Measurements from ENCODE around the gene COMMD1. TPM values are rescaled to one million over a fixed set of nuclear protein-coding genes. Genes with fewer than 3 reads are reported as not detected.
"Not testable (repeated sequence)": the region's sequence is repeated elsewhere in the genome, so short reads cannot be mapped to it uniquely, and the experiment has no call there.

The COMMD1 gene
- 10 to 100 TPM; 23.6 to 48.6 (median 32.5) TPM for total RNA-seq

DNA sequence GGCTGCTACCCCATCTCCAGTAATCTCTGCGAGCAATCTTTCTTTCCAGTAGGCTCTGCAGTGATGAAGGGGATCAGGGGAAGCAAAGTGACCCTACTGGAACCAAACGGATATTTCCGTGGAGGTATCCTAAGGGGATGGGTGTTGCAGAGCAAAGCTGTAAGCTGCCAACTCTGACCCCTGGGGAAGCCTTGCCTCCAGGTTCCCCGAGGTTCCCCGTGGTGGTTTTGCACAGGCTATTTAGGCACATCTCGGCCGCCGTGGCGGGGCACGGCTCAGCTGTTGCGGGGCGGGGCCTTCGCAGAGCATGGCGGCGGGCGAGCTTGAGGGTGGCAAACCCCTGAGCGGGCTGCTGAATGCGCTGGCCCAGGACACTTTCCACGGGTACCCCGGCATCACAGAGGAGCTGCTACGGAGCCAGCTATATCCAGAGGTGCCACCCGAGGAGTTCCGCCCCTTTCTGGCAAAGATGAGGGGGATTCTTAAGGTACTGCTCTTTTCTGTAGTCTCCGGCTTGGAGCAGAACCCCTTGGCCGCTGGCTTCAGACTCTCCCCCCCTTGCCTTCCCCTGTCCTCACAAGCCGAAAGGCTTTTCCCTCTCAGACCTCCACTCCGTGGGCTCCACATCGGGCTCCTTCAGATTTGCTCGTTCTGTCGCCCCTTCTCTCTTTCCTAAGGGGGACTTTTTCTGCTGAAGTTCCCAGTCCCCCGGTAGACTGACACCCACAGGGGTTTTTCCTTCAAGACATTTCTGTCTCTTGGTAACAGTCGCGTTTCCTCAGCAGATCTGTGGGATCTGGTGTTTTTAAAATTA is at the start of gene COMMD1:
Gene COMMD1, plus strand, starts transcription at position 303 of the 814 bp plus-strand sequence. Its CDS starts 5 bp downstream, at position 308.
- ATAC-seq (replicated peaks in 6 of 8), result peak; percentile 98 to 99 (median 99)
- Histone ChIP-seq H3K27ac (peak within 1 kb of the TSS; percentile 34 to 48), H3K4me3 (peak within 1 kb of the TSS; percentile 86 to 97 (median 88)), H3K4me1 (replicated peaks in 1 of 2) (peaks cover 0 to 3% of the 10 kb centered on the region in 2 donors)
- in situ Hi-C loops (cut with MboI; ENCODE audit: low pct_unique_long_range_greater_than_20kb in 2 of 9, low sequenced_read_pairs in 9 of 9, unreplicated experiment in 9 of 9), result loop anchor here in 4 of 9 experiments (25.0 kb wide), 1 partner anchor 507 kb away; no protein-coding TSS in a partner anchor
- 0 to 33% (median 1%) methylated on average over 1 to 11 of the region's 33 CpGs; no CpG with 5 or more reads in 2 of the 10 experiments for WGBS, 10 experiments

DNA sequence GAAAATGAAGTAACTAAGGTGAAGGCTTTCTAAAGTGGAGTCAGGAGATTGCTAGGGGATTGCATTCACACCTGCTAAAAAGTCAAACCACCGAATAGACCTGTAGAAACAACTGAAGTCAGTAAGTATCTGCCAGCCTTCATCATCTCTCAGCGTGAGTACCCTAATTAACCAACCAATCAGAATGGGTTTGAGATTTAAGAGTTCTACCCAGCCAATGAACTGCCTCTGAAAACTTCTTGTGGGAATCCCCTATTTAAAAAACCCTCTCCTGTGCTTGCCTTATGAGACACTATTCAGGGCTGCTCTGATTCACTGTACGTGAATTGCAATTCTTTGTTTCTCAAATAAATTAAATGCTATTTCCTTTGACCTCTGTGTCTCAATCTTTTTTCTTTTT is 48.2 kb upstream of the COMMD1 start:
- in situ Hi-C loops (cut with MboI; ENCODE audit: low pct_unique_long_range_greater_than_20kb in 2 of 9, low sequenced_read_pairs in 9 of 9, unreplicated experiment in 9 of 9), result loop anchor here in 1 of 9 experiments (25.0 kb wide), 1 partner anchor 95 kb away; no protein-coding TSS in a partner anchor
- WGBS, 10 experiments, result 56 to 100% (median 85%) methylated on average over 1 to 3 of the region's 3 CpGs
- Histone ChIP-seq H3K27ac (no peak overlapping the region), H3K4me1 (replicated peaks in 1 of 2) (no peaks in the 10 kb centered on the region), H3K4me3 (no peak overlapping the region)
- no peak for ATAC-seq (replicated peaks in 6 of 8)

GRCh38 chr2:61862085-61862484 is 43.4 kb upstream of the COMMD1 start:
- no peak for ATAC-seq (replicated peaks in 6 of 8)
- Histone ChIP-seq H3K27ac (no peak overlapping the region), H3K4me3 (no peak overlapping the region), H3K4me1 (replicated peaks in 1 of 2) (no peaks in the 10 kb centered on the region)
- in situ Hi-C loops (cut with MboI; ENCODE audit: low pct_unique_long_range_greater_than_20kb in 2 of 9, low sequenced_read_pairs in 9 of 9, unreplicated experiment in 9 of 9), result loop anchor here in 1 of 9 experiments (25.0 kb wide), 1 partner anchor 100 kb away; no protein-coding TSS in a partner anchor
- WGBS, 10 experiments, result 93 to 100% (median 100%) methylated on average over 1 to 3 of the region's 5 CpGs; no CpG with 5 or more reads in 6 of the 10 experiments

DNA sequence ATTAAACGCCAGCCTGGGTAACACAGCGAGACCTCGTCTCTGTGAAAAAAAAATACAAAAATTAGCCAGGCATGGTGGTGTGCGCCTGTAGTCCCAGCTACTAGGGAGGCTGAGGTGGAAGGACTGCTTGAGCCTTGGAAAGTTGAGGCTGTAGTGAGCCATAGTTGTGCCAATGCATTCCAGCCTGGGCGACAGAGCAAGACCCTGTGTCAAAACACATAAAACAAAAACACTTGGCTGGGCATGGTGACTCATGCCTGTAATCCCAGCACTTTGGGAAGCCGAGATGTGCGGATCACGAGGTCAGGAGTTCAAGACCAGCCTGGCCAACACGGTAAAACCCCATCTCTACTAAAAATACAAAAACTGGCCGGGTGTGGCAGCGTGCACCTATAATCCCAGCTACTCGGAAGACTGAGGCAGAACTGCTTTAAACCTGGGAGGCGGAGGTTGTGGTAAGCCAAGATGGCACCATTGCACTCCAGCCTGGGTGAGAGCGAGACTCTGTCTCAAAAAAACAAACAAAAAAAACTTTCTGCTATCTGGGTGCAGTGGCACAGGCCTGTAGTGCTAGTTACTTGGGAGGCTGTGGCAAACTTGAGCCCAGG is 38.9 kb upstream of the COMMD1 start:
- not testable (repeated sequence) for H3K4me1 ChIP-seq (replicated peaks in 1 of 2); ATAC-seq (replicated peaks in 6 of 8); H3K4me3 ChIP-seq; H3K27ac ChIP-seq
- WGBS, 10 experiments, result 83 to 100% (median 99%) methylated on average over 1 to 12 of the region's 14 CpGs; no CpG with 5 or more reads in 3 of the 10 experiments
- in situ Hi-C loops (cut with MboI; ENCODE audit: low pct_unique_long_range_greater_than_20kb in 2 of 9, low sequenced_read_pairs in 9 of 9, unreplicated experiment in 9 of 9), result loop anchor here in 1 of 9 experiments (25.0 kb wide), 1 partner anchor 104 kb away; no protein-coding TSS in a partner anchor

DNA sequence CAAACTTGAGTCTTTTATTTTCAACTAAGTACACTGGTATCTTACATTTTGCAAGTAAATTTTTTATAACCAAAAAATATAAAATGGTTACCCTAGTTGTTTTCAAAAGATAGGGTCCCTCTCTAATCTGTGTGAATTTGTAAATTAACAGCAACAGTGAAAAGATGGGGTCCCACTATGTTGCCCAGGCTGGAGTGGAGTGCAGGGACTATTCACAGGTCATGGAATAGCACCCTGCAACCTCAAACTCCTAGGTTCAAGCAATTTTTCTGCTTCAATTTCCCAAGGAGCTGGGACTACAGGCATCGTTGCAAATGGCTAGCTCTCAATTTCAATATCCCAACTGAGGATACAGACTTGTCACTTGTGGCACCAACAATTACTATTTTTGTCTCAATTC is 29.1 kb upstream of the COMMD1 start:
- Histone ChIP-seq H3K4me3 (no peak overlapping the region), H3K27ac (no peak overlapping the region), H3K4me1 (replicated peaks in 1 of 2) (no peaks in the 10 kb centered on the region)
- no peak for ATAC-seq (replicated peaks in 6 of 8)
- in situ Hi-C loops (cut with MboI; ENCODE audit: low pct_unique_long_range_greater_than_20kb in 2 of 9, low sequenced_read_pairs in 9 of 9, unreplicated experiment in 9 of 9), result no loop called here
- WGBS, 10 experiments, result 57 to 100% (median 100%) methylated on average over 1 of the region's 1 CpG; no CpG with 5 or more reads in 2 of the 10 experiments

- WGBS, 10 experiments, result 89 to 100% (median 100%) methylated on average over 1 to 4 of the region's 4 CpGs
- no peak for ATAC-seq (replicated peaks in 6 of 8)
- H3K4me3 ChIP-seq, result no peak overlapping the region
Observed at GRCh38 chr2:61877571-61878245, 27.8 kb upstream of the COMMD1 start.

GRCh38 chr2:61878761-61879160 is 26.7 kb upstream of the COMMD1 start:
- 89 to 100% (median 100%) methylated on average over 1 to 3 of the region's 3 CpGs; no CpG with 5 or more reads in 1 of the 10 experiments for WGBS, 10 experiments
- H3K4me3 ChIP-seq, result no peak overlapping the region
- no peak for ATAC-seq (replicated peaks in 6 of 8)
- in situ Hi-C loops (cut with MboI; ENCODE audit: low pct_unique_long_range_greater_than_20kb in 2 of 9, low sequenced_read_pairs in 9 of 9, unreplicated experiment in 9 of 9), result no loop called here
- H3K27ac ChIP-seq, result no peak overlapping the region
- H3K4me1 ChIP-seq (replicated peaks in 1 of 2), result no peaks in the 10 kb centered on the region

More at GRCh38 chr2:61877571-61878245, 27.8 kb upstream of the COMMD1 start:
- no peak overlapping the region for H3K27ac ChIP-seq
- no peaks in the 10 kb centered on the region for H3K4me1 ChIP-seq (replicated peaks in 1 of 2)
- in situ Hi-C loops (cut with MboI; ENCODE audit: low pct_unique_long_range_greater_than_20kb in 2 of 9, low sequenced_read_pairs in 9 of 9, unreplicated experiment in 9 of 9), result no loop called here

DNA sequence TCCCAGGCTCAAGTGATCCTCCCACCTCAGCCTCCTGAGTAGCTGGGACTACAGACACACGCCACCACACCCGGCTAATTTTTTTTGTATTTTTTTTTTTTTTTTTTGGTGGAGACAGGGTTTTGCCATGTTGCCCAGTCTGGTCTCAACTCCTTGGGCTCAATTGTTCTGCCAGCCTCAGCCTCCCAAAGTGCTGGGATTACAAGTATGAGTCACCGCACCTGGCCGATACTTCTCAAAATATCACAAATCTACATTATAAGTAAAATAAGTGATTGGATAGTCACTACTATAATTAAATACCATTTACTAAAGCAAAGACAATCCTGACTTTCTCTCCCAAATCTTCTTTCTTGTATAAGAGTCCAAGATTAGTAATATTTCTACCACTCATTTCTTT is 26.1 kb upstream of the COMMD1 start:
- H3K4me3 ChIP-seq; H3K27ac ChIP-seq; ATAC-seq (replicated peaks in 6 of 8); in situ Hi-C loops (cut with MboI; ENCODE audit: low pct_unique_long_range_greater_than_20kb in 2 of 9, low sequenced_read_pairs in 9 of 9, unreplicated experiment in 9 of 9); H3K4me1 ChIP-seq (replicated peaks in 1 of 2): not testable (repeated sequence)
- 90 to 100% (median 98%) methylated on average over 2 to 4 of the region's 4 CpGs; no CpG with 5 or more reads in 4 of the 10 experiments for WGBS, 10 experiments

DNA sequence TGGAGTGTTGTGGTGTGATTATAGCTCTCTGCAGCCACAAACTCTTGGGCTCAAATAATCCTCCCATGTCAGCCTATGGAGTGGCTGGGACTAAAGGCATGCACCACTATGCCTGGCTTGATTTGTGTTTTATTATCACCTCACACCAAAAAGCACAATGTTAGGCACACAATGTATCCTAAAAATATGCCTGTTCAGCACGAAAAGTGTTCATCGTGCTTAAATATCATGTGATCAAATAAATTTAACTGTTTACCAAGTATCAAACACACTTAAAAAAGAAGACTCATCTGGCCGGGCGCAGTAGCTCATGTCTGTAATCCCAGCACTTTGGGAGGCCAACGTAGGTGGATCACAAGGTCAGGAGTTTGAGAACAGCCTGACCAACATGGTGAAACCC is 22.6 kb upstream of the COMMD1 start:
- Histone ChIP-seq H3K4me1 (replicated peaks in 1 of 2) (peaks cover 9 to 11% of the 10 kb centered on the region in 2 donors), H3K4me3 (no peak overlapping the region), H3K27ac (no peak overlapping the region)
- no peak for ATAC-seq (replicated peaks in 6 of 8)
- 89 to 100% (median 100%) methylated on average over 1 to 5 of the region's 5 CpGs; no CpG with 5 or more reads in 2 of the 10 experiments for WGBS, 10 experiments
- in situ Hi-C loops (cut with MboI; ENCODE audit: low pct_unique_long_range_greater_than_20kb in 2 of 9, low sequenced_read_pairs in 9 of 9, unreplicated experiment in 9 of 9), result no loop called here

- 63 to 100% (median 93%) methylated on average over 3 to 12 of the region's 18 CpGs; no CpG with 5 or more reads in 1 of the 10 experiments for WGBS, 10 experiments
- in situ Hi-C loops (cut with MboI; ENCODE audit: low pct_unique_long_range_greater_than_20kb in 2 of 9, low sequenced_read_pairs in 9 of 9, unreplicated experiment in 9 of 9), result no loop called here
- Histone ChIP-seq H3K27ac (no peak overlapping the region), H3K4me3 (peak overlapping the region in 3 of 5 donors; percentile 62 to 79 (median 68)), H3K4me1 (replicated peaks in 1 of 2) (peaks cover 11 to 12% of the 10 kb centered on the region in 2 donors)
- no peak for ATAC-seq (replicated peaks in 6 of 8)
Observed at GRCh38 chr2:61885896-61886603, 19.4 kb upstream of the COMMD1 start.

DNA sequence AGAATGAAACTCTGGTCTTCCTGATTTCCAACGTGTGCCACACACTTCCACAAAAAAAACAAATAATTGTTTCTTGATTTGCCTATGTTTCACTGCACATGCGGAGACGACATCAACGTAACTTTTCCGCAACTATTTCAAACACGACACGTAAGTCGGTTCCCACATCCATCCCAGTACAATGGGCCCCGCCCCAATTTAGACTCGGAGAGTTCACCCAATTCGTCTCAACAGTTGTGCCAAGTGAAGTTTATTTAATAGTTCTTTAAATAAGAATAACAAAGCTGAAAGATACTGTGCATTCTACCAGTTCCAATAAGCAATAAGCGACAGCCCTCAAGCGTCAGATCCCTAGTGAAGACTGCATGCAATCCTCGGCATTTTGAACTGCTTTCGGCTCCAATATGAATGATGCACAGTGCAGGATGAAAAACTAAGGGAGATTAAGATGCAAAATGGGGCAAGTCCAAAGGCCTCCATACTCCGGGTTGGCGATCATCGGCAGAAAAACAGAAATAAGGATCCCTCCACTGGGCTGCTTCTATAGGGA is 17.7 kb upstream of the COMMD1 start:
- H3K4me1 ChIP-seq (replicated peaks in 1 of 2), result peaks cover 11 to 12% of the 10 kb centered on the region in 2 donors
- H3K27ac ChIP-seq, result peak overlapping the region; percentile 97 to 98
- H3K4me3 ChIP-seq, result peak overlapping the region; percentile 62 to 81 (median 68)
- in situ Hi-C loops (cut with MboI; ENCODE audit: low pct_unique_long_range_greater_than_20kb in 2 of 9, low sequenced_read_pairs in 9 of 9, unreplicated experiment in 9 of 9), result no loop called here
- ATAC-seq (replicated peaks in 6 of 8), result peak in 3 of 8 experiments; percentile 2 to 31 (median 17)
- 0 to 3% (median 0%) methylated on average over 3 to 18 of the region's 18 CpGs for WGBS, 10 experiments
